Skin of body (tissue), 2 donors: ENCODE data around the gene CD247. TPM values are rescaled to one million over a fixed set of nuclear protein-coding genes. Genes with fewer than 3 reads are reported as not detected.
"Not testable (repeated sequence)": the region's sequence is repeated elsewhere in the genome, so short reads cannot be mapped to it uniquely, and the experiment has no call there.

Source experiments
- DNase-seq: peaks from one replicate; lab custom pipeline; 2025; lab: John Stamatoyannopoulos, UW
- total RNA-seq: library from RNA; depleted of rRNA; stranded (reverse); fragments of >200 nt; gene quantifications from one replicate; pipeline ENCODE4 v1.2.3, GENCODE V29; 2014

Gene CD247
- total RNA-seq: 1.2 TPM

GRCh38 chr1:167518331-167518700, at the start of gene CD247:
CD247 (minus strand) TSS chr1:167518529; CDS start chr1:167518465, 64 bp downstream.
- no peak for DNase-seq

- DNase-seq: no peak
These were observed 49.3 kb upstream of the CD247 start for GRCh38 chr1:167567663-167568062.

- DNase-seq: no peak
These were observed 48.4 kb upstream of the CD247 start for GRCh38 chr1:167566766-167567165.

GRCh38 chr1:167565922-167566321, 47.6 kb upstream of the CD247 start:
- no peak for DNase-seq

- DNase-seq: no peak
These were observed 46.4 kb upstream of the CD247 start for GRCh38 chr1:167564612-167565270.

GRCh38 chr1:167563579-167564246, 45.4 kb upstream of the CD247 start:
- DNase-seq: no peak

GRCh38 chr1:167562702-167563101, 44.4 kb upstream of the CD247 start:
- DNase-seq: no peak

GRCh38 chr1:167561753-167562152, 43.4 kb upstream of the CD247 start:
- DNase-seq: no peak

- DNase-seq: peak; percentile 35
These were observed 37.8 kb upstream of the CD247 start for GRCh38 chr1:167555971-167556714.

GRCh38 chr1:167555072-167555471, 36.7 kb upstream of the CD247 start:
- not testable (repeated sequence) for DNase-seq

- no peak for DNase-seq
These were observed 35.9 kb upstream of the CD247 start for GRCh38 chr1:167554028-167554779.

- peak; percentile 71 for DNase-seq
These were observed 35.1 kb upstream of the CD247 start, which contains the start of gene CREG1 for GRCh38 chr1:167553136-167554027. CREG1 (minus strand) TSS chr1:167553762.

GRCh38 chr1:167551362-167551761, 33.0 kb upstream of the CD247 start:
- no peak for DNase-seq

- DNase-seq: no peak
These were observed 30.0 kb upstream of the CD247 start for GRCh38 chr1:167548059-167548932.

- no peak for DNase-seq
These were observed 28.6 kb upstream of the CD247 start for GRCh38 chr1:167546935-167547334.

GRCh38 chr1:167545349-167545748, 27.0 kb upstream of the CD247 start:
- DNase-seq: no peak

- DNase-seq: no peak
These were observed 26.2 kb upstream of the CD247 start for GRCh38 chr1:167544447-167545093.

- DNase-seq: no peak
These were observed 25.1 kb upstream of the CD247 start for GRCh38 chr1:167543199-167543990.
